Bone marrow (tissue), 2 donors: ENCODE measurements around the gene SCRN2.

Source experiments
- DNase-seq, 2 donors: peaks; one replicate each; lab custom pipeline; 2025; lab: John Stamatoyannopoulos, UW

SCRN2 gene

DNA sequence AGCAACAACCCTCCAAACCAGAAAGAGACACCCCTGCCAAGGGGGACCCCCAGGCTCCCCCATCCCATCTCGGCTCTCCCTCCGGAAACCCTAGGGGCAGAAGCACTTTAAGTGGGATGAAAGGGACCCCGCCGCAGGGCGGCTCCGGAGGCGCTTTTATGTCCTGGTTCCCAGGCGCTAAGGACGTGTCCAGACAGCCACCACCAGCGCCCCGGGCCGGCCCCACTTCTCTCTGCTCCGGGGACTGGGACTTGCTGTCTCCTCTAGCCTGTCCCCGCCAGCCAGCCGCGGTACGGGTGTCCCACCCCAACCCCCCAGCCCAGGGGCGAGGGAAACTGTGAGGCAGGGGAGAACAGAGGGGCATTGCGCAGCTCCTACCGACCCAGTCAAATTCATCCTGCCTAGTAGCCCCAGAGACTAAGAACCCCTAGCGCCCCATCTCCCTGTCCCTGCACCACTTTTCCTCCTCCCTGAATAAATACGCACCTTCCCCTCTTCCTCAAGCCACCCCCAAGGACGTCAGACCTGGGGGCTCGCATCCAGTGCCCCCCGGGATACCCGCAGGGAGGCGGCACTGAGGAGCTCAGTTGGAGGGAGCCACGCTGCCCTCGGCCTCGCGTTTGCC is 5.8 kb upstream of the SCRN2 start:
- DNase-seq = no peak

DNA sequence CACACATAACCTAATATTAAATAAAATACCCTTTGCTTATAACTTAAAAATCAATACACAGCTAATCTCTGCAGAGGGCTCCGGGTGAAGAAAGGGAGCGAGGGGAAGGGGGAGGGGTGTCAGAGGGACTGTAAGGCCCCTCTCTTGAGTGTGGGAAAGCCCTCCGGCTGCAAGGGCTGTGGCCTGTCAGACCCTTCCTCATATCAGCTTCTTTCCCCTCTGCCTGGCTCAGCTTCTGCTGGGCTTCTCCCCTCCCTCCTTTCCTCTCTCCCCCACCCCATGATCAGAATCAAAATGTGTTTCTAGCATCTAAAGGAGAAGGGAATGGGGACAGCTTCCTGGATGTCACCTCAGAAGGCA is 4.6 kb upstream of the SCRN2 start:
- no peak for DNase-seq

DNA sequence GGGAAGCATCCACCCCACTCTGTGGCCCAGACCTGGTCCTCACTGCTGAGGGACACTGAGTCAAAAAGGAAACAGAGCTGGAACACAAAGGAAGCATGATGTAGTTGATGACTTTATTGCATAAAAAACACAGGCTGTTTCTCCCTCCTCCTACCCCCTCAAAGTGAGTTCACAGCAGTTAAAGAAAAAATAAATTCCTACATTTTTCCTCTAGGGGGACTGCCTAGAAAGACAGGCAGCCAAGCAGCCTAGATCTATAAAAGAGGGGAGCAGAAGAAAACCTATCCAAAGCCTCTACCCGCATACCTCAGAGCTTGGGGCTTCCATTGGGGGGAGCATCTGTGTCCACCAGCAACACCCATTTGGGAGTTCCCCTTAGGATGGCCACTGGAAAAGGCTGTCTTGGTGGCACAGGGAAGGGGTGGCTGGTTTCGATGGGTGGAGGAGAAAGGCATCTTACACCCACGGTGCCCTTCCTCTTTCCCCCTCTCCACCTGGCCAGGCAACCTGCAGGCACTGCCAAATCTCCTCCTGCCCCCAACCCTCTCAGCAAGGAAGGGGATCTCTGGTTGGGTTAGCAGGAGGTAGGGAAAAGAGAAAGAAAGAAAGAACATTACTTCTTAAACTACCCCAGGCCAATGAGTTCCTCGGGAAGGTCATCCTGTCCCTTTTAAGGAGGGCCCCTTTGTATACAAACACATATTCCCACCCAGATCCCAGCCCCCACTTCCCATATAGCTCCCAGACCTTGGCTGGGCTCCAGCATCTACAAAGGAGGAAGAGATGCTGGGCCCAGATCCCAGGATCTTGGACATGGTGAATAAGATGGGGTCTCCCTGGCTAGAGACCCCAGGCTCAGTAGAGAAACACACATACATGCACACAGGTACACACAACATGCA is 4.0 kb upstream of the SCRN2 start:
- DNase-seq = no peak

DNA sequence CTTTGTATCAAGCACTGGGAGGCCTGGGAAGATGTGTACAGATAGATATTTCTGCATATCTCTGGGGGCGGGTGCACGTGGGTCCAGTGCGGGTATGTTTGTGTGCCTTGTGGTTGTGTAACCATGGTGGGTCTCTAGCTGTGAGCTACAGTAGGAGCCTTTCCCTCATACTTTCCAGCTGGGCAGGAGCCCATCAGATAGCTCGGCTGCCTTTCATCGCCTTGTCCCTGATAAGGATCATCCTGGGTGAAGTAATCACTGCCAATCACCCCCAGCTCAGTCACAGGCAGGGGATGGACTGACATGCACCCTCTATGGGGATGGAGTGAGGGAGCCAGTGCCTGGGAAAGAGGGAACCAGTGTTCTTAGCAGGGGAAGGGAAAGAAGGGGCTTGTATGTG is 3.2 kb upstream of the SCRN2 start:
- no peak for DNase-seq

DNA sequence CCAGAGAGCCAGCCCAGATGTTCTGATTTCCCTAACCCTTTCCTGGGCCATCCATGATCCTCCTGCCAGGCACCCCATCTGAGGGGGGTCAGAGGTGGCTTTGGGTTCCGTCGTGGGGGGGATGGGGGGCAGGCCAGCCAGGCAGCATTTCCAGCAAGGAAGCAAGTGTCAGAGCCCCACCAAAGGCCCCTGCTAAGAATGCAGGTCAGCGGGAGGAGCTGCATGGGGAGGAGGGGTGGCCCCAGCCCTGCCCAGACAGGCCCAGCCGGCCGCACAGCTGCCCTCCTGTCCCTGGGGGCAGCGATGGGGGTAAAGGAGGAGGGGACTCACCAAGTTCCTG is 2.3 kb upstream of the SCRN2 start:
- DNase-seq = no peak

DNA sequence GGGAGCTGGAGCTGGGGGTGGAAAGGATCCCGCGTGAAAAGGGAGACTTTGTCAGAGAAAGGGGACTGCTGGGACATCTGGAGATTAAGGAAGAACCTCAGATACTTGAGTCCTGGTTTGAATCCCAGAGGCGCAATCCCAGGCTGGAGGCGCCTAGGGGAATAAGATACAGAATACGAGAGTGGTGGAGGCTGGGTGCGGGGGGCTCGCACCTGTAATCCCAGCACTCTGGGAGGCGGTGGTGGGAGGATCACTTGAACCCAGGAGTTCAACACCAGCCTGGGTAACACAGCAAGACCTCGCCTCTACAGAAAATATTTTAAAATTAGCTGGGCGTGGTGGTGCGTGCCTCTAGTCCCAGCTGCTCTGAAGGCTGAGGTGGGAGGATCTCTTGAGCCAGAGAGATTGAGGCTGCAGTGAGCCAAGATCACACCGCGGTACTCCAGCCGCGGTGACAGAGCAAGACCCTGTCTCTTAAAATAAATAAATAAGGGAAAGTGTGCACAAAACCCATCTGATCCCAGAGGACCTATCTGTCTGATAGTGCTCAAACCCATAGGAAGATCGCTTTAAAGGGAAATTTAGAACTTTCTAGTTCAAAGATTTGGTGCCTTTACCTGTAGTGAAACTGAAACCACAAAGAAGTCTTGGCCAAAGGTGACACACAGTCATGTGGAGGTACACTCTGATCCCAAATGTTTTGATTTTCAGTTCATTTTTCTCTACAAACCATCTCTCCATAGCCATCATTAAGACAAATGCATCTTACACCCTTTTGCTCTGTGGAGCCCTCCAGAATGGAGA is 617 bp upstream of the SCRN2 start:
- DNase-seq = no peak

DNA sequence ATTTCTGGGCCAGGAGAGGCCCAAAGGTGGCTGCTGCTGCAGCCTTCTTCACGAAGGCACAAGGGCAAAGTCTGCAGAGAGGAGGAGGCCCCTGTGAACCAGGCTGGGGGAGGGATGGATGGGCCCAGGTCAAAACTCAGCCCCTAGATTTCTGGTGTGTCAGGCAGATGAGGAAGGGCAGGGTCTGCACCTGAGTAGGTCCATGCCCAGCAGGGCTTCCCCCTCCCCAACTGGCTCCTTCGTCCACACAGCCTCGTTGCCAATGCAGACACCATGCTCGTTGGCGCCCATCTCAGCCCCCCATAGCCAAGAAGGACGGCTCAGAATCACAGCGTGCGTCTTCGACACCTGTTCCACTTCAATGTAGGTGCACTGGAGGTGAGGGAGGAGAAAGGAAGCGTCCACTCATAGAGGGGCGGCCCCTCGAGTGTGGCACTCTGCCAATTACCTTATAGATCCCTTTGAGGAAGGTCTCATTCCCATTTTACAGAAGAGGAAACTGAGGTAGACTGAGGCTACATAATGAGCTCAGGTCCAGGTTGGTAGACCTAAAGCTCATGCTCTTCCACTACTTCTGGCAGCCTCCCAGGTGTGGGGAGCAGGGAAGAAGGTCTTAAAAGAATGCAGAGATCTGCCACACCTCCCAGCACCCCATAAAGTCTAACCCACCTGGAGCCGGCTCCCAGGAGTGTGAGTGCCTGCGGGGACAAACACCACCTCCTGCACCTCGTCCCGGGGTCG is 902 bp downstream of the SCRN2 start:
- DNase-seq = no peak

DNA sequence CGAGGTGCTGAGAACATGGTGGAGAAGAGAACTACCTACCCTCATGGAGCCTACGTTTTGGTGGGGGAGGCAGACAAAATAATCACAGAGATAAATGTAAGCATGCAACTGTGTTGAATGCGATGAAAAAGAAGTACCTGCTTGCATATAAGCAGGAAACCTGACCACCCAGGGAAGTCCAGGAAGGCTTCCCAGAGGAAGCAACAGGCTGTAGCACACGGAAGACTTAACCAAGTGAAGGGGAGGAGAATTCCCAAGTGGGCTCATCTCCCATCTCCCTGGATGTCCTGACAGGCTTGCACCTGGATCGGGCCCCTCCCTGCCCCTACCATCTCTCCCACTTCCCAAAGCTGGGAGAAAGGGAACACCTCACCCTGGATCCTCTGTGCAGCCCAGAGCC is 2.0 kb downstream of the SCRN2 start:
- no peak for DNase-seq

DNA sequence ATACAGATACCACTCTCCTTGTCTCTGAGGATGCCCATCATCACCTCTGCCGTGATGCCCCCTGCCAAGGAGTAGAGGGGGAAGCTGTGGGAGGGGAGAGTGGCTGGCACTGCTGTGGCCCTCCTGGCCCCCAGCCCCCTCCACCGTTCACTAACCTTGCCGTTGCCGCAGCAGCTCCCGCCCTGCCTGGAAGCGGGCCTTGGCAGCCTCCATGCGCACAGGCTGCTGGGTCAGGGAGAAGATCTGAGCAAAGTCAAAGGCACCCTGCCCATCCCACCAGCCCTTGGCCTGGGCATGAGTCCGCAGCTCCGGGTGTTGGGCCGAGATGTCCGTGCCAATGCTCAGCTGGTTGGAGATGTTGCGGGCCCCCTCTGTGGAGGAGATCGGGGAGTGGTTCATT is 2.4 kb downstream of the SCRN2 start:
- no peak for DNase-seq

DNA sequence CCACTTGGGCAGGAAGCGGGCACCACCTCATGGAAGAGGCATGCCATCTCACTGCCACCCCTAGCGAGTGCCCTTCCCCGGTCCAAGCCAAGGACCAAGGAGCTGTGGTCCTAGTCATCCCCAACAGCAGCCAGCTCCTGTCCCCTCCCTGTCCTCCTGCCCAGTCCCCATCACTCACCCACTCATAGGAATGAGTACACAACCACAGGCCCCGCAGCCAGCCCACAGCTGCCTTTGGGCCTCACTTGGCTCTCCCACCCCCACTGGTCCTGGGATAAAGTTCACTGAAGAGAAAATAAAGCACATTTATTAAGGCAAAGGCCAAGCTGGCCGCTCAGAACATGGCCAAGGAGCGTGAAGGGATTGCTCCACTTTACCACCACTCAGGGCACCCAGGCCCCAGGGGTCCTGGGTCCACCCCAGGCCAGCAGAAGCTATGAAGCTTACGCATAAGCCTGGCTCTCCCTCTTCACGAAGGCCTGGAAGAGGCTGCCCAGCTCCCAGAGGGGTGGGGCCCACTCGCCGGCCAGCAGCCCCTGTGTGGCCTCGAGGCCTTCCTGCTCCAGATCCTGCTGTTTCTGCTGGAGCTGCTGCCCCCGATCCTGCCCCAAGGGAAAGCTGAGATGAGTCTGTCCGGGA is 3.6 kb downstream of the SCRN2 start:
- DNase-seq = no peak

DNA sequence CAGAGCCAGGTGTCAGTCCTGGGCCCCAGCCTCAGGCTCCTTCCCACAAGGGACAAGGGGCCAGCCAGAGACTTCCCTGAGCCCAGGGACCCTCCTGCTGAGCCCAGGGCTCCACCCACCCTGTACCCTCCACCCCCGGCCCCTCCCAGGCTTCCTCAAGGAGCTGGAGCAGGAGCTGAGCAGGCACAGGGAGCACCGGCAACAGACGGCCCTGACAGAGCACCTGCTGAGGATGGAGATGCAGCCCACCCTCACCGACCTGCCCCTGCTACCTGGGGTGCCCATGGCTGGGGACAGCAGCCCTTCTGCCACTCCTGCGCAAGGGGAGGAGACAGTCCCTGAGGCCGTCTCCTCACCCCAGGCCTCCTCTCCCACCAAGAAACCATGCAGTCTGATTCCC is 4.5 kb downstream of the SCRN2 start:
- DNase-seq = no peak

DNA sequence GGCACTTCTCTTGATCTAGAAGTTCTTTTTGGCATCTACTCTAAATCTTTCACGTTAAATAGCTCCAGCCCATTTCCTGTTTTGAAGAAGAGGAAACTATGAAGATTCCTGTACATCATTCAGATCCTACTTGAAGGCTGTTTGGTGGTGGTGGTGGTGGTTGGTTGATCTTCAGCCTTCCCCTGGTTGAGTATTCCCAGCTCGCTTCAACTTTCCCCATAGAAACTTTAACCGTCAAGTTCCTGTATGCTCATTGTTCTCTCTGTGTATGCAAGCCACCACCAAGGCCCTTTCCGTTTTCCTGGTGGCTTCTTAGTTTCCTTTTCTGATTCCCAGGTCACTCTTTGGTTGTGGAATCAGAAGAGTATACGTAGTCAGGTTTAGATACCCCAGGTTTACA is 6.3 kb downstream of the SCRN2 start:
- DNase-seq = no peak

DNA sequence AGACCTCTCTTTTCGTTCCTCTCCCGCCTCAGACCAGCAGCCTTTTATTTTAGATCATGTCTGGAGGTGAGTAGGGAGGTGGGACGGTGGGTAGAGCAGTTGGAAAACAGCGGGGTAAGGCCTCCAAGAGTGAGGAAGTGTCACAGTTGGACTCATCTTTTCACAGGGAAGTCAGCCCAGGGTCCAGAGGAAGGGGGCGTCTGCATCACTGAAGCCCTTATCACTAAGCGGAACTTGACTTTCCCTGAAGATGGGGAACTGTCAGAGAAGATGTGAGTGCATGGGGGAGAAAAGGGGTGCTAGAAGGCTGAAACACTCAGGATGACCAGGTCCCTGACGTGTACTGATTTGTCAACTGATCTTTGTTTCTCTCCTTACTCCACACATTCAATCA is 9.1 kb downstream of the SCRN2 start:
- peak in 1 of 2 donors; percentile 41 for DNase-seq

DNA sequence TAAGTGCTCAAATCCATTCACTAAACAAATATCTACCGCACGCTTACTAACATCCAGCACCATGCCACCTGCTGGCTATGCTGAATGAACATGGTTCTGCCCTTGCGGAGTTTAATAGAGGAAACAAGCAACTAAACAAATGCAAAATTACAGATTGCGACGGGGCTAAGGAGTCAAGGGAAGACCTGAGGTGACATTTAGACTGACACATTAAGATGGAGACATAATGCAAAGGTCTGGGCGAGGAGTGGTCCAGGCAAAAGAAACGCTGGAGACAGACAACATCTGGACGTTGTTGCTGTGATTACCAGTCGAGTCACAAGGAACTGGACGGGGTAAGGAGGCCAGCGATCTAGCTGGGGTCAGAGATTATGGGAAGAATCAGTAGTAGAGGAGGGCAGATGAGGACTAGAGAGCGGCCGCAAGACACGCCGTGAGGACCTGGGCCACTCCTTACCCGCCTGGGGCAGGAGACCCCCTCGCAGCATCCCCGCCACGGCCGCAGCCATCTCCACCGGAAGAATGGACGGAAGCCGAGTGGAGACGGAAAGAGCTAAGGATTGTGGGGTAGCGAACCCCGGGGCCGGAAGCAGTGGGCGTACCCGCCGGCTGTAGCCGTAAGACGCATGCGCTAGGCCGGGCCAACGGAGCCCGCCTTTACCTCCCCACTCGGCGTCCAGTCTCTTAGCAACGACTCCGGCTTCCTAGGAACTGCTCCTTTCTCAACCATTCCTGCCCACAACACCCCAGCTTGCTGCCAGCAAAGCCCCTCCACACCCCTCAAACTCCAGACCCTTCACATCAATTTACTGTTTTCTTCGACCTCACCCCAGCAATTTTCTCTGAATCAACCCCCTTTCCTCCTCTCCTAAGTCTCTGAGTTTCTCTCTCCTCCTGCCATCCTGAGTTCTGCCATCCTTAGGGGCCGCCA is 9.8 kb downstream of the SCRN2 start, which contains the start of the genes LRRC46 and MRPL10:
Gene LRRC46 (plus strand): TSS at position 668 of the 931 bp plus-strand sequence. CDS start 320 bp downstream, outside the sequence.
Gene MRPL10 (minus strand): TSS at position 539 of the 931 bp plus-strand sequence. CDS start 30 bp downstream, at position 509.
- DNase-seq = peak; percentile 74 to 86

DNA sequence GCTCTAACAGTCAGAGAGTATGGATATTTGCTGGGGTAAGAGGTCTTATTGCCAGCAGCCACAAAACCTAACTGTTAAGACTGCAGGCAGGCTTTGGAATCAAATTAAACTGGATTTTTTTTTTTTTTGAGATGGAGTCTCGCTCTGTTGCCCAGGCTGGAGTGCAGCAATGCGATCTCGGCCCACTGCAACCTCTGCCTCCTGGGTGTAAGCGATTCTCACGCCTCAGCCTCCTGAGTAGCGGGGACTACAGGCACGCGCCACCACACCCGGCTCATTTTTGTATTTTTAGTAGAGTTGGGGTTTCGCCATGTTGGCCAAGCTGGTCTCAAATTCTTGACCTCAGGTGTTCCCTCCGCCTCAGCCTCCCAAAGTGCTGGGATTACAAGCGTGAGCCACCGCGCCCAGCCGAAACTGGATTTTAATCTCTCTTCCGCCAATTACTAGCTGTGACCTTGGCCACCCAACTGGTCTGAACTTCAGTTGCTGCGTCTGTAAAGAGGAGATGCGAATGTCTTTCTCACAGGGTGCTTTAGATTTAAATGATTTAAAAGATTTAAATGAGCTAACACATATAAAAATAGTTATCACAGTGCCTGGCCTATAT is 10.6 kb downstream of the SCRN2 start:
- DNase-seq = no peak

DNA sequence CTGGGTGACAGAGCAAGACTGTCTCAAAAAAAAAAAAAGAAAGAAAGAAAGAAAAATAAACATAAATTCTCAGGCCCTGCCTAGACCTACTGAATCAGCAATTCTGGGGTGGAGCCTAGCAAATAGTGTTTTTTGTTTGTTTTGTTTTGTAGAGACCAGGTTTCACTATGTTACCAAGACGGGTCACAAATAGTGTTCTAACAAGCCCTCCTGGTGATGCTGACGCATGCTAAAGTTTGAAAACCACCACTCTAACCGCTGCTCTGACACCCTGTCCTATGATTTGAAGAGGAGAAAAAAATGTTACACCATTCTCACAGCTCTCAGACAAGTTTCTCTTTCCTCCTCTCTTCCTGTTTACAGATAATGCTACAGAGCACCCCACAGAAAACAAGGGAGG is 11.2 kb downstream of the SCRN2 start:
- DNase-seq = no peak

DNA sequence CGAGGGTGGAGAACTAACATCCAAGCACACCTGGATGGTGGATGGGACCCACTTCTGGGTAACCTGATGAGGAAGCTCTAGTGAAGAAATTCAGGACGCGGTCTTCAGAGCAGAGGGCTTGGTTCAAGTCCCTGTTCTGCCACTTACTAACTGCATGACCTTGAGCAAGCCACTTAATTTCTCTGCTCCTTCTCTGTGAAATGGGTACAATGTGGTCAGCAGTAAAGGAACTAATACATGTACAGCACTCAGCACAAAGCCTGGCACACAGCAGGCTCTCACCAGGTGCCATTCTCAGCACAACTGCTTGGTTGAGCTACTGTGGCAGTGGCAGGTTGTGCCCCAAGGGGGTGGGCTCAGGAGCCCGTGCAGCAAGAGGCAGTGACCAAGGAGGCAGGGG is 17.6 kb downstream of the SCRN2 start:
- no peak for DNase-seq

DNA sequence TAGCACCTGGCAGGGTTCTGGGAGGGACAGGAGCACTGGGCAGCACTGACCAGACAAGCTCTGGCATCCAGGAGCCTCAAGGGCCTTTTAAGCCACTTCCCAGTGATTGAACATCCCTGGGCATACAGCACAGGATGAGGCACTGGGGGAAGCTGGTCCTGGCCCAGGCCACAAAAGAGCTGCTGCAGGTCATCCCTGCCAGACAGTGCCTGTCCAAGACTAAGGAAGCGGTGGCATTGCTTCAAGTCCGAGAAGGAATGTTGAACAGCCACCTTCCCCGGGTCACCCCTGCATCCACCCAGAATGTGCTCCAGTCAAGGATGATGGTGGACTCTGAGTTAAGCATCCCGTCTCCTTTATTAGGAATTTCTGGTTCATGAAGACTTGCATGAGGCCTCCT is 18.3 kb downstream of the SCRN2 start:
- no peak for DNase-seq

DNA sequence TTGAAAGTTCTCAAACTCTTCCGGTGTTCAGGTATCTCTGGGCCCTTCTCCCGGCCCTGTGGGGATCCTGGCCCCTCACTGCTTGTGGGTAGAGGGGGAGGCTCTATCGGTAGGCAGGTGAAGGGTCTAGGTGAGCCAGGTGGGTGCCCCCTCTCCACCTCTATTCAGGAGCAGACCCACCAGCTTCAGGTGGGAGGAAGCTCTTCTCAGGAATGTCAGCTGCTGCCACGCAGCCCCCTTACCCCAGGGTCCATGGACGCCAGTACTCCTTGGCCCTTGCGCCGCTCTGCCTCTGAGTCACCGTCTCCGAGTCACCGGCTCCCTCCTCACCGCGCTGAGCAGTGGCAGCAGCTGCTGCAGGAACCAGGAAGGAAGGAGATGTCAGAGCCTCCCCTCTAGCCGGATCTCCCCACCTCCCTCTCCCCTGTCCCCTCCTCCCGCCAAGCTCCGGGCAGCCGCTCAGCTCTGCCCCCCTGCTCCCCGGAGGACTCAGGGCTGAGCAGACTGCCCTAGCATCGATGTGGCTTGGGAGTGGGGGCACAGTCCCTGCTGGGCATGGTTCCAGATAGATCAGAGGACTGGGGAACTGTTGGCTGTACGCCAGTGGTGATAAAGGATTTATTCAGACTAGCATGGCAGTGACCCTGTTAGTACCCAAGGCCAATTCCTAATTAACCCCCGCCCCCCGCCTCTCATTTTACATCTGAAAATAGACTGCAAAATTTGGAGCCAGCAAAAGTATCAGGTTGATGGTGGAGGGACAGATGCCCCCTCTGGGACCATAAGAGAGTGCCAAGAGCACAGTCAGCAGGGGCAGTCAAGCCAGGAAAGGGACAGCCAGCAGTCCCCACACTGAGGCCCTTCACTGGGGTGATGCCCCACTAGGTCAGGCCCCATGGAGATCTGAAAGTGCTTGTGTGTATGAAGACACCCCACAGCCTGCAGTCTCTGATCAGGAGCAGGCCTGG is 19.4 kb downstream of the SCRN2 start, which contains the start of gene OSBPL7:
Gene OSBPL7 (minus strand): TSS at position 371 of the 968 bp plus-strand sequence. CDS start 1,516 bp downstream, outside the sequence.
- peak; percentile 56 to 95 for DNase-seq
